ENCODE results near the gene SAMD4A. TPM values are rescaled to one million over a fixed set of nuclear protein-coding genes. Genes with fewer than 3 reads are reported as not detected.

Gene SAMD4A
- total RNA-seq, 2 experiments from 2014 or later: 0.06 to 1.0 TPM

DNA sequence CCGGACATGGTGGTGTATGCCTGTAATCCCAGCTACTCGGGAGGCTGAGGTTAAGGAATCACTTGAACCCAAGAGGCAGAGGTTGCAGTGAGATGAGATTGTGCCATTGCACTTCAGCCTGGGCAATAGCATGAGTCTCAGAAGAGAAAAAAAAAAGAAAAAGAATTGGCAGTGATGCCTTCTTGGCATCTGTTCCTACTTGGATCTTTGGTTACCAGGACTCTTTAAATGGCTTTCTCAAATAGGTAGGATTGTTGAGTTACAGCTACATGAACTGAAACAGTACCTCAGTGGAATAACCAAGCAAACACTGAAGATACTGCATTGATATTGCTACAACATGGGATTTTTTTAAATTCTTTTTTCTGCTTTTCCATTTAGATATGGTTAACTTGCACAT, 136.8 kb downstream of the SAMD4A start:
- ChIA-PET CTCF (ENCODE audit: unreplicated experiment) (no interaction called here), POLR2A (interaction anchor here (0.6 kb wide), 1 partner anchor 1274 kb away, joined by 3 read pairs; no protein-coding TSS in a partner anchor)
- TF ChIP-seq EZH2phosphoT487 (IDR thresholded peaks at IDR 0.05; ENCODE audit: borderline replicate concordance, low read depth, low read length) (no peak), CTCF (conservative IDR thresholded peaks at IDR 0.05; ENCODE audit: low read length) (no peak)
- no peak overlapping the region for H2AFZ ChIP-seq (ENCODE audit: low read length)
- intact Hi-C loops (cut with micrococcal nuclease; ENCODE audit: unreplicated experiment): no loop called here
- no peaks in the 10 kb centered on the region for H3K36me3 ChIP-seq (ENCODE audit: insufficient read depth, low read length)
- H3K4me1 ChIP-seq (ENCODE audit: insufficient read depth, low read length, poor library complexity, severe bottlenecking): no peaks in the 10 kb centered on the region
- no peaks in the 10 kb centered on the region for H3K9me3 ChIP-seq (ENCODE audit: low read length)
- DNase-seq (ENCODE audit: low spot score): no peak
- H3K79me2 ChIP-seq (ENCODE audit: insufficient read depth, low read depth, low read length): no peaks in the 10 kb centered on the region
- no peak overlapping the region for H3K4me3 ChIP-seq (ENCODE audit: low read depth, low read length, poor library complexity, severe bottlenecking)
- no peaks in the 10 kb centered on the region for H3K9me2 ChIP-seq (ENCODE audit: insufficient read depth, low read length)
- BruUV-seq (replicated peaks): no TSS peak
- H3K4me2 ChIP-seq (ENCODE audit: low read length): no peak overlapping the region
- H4K20me1 ChIP-seq (ENCODE audit: insufficient read depth, low read length): no peaks in the 10 kb centered on the region
- H3K27ac ChIP-seq (ENCODE audit: low read depth, low read length, poor library complexity, severe bottlenecking): no peak overlapping the region

DNA sequence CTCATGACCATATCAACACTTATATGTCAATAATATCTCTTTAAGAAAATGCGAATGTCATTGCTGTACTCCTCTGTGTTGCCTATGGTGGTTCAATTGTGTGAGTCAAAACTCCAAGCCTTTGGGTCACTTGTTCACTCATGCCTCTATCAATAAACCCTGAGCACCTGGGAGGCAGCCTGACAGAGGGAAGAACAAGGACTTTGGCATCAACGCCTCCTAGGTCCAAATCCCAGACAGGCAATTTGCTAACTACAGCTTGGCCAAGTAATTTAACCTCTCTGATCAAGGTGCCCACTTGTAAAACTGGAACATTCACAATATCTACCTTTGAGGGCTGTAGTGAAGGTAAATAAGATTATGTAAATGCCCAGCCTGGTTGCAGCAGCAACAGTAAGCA, 137.8 kb downstream of the SAMD4A start:
- H3K36me3 ChIP-seq (ENCODE audit: insufficient read depth, low read length): no peaks in the 10 kb centered on the region

More for the DNA sequence above, 137.8 kb downstream of the SAMD4A start:
- Histone ChIP-seq H4K20me1 (ENCODE audit: insufficient read depth, low read length) (no peaks in the 10 kb centered on the region), H3K4me2 (ENCODE audit: low read length) (no peak overlapping the region), H3K4me3 (ENCODE audit: low read depth, low read length, poor library complexity, severe bottlenecking) (no peak overlapping the region), H3K4me1 (ENCODE audit: insufficient read depth, low read length, poor library complexity, severe bottlenecking) (peaks cover 4% of the 10 kb centered on the region), H3K27ac (ENCODE audit: low read depth, low read length, poor library complexity, severe bottlenecking) (no peak overlapping the region), H3K79me2 (ENCODE audit: insufficient read depth, low read depth, low read length) (no peaks in the 10 kb centered on the region), H2AFZ (ENCODE audit: low read length) (no peak overlapping the region), H3K9me2 (ENCODE audit: insufficient read depth, low read length) (no peaks in the 10 kb centered on the region), H3K9me3 (ENCODE audit: low read length) (no peaks in the 10 kb centered on the region)
- no peak for DNase-seq (ENCODE audit: low spot score)
- no TSS peak for BruUV-seq (replicated peaks)
- ChIA-PET POLR2A (interaction anchor here (0.6 kb wide), 1 partner anchor 33 kb away, joined by 8 read pairs; no protein-coding TSS in a partner anchor), CTCF (ENCODE audit: unreplicated experiment) (no interaction called here)
- TF ChIP-seq CTCF (conservative IDR thresholded peaks at IDR 0.05; ENCODE audit: low read length) (no peak), EZH2phosphoT487 (IDR thresholded peaks at IDR 0.05; ENCODE audit: borderline replicate concordance, low read depth, low read length) (no peak)
- intact Hi-C loops (cut with micrococcal nuclease; ENCODE audit: unreplicated experiment): no loop called here
